ENCODE data around the gene ZSWIM8.

Gene ZSWIM8

DNA sequence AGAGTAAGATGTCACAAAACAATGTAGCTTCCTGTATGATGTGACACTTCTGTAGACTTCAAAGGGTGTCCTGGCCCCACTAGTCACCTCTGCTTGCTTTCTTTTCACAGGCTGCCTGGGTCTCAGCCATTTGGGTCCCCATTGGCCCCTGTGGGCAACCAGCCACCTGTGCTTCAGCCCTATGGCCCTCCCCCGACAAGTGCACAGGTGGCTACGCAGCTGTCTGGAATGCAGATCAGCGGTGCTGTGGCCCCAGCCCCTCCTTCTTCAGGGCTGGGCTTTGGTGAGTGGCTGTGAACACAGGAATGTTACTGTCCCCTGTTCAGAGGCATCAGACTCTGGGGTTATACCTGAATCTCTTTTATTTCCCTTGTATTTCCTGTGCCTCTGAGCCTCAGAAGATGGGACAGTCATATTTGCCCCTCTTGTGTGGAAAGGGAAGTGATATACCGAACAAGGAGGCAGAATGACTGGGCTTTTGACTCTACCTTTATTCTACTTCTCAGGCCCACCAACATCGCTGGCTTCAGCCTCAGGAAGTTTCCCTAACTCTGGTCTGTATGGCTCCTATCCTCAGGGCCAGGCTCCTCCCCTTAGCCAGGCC lies 25.8 kb upstream of the ZSWIM8 start:
- Histone ChIP-seq H3K4me1 (no peaks in the 10 kb centered on the region), H3K9me3 (no peaks in the 10 kb centered on the region), H3K4me3 (no peak overlapping the region), H3K27me3 (no peaks in the 10 kb centered on the region), H3K27ac (no peak overlapping the region), H3K36me3 (peaks cover 62 to 92% (median 67%) of the 10 kb centered on the region in 3 donors)
- no peak for DNase-seq
- TF ChIP-seq, protein P1, sequence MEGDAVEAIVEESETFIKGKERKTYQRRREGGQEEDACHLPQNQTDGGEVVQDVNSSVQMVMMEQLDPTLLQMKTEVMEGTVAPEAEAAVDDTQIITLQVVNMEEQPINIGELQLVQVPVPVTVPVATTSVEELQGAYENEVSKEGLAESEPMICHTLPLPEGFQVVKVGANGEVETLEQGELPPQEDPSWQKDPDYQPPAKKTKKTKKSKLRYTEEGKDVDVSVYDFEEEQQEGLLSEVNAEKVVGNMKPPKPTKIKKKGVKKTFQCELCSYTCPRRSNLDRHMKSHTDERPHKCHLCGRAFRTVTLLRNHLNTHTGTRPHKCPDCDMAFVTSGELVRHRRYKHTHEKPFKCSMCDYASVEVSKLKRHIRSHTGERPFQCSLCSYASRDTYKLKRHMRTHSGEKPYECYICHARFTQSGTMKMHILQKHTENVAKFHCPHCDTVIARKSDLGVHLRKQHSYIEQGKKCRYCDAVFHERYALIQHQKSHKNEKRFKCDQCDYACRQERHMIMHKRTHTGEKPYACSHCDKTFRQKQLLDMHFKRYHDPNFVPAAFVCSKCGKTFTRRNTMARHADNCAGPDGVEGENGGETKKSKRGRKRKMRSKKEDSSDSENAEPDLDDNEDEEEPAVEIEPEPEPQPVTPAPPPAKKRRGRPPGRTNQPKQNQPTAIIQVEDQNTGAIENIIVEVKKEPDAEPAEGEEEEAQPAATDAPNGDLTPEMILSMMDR (IDR thresholded peaks at IDR 0.05) = no peak
- intact Hi-C loops (cut with DNase I; ENCODE audit: low total_unique reads) = no loop called here

DNA sequence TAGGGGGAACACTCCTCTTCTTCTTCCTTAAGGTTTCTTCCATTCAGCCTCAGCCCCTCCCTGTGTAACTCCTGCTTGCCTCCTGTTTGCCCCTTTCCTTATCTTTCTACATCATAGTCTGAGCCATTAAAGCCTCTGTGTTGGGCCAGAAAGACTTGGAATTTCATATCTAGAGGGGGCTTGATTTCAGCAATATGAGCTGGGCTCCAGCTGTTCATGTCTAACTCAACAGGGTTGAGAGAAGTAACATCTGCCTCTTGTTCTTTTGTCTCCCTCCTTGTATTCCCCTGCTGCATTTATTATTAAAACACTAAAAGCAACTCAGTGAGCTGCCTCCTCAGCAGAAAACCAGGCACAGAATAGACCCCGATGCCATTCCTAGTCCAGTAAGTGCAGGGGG lies 23.6 kb upstream of the ZSWIM8 start:
- H3K36me3 ChIP-seq = peaks cover 78 to 93% (median 80%) of the 10 kb centered on the region in 3 donors
- no peaks in the 10 kb centered on the region for H3K27me3 ChIP-seq
- intact Hi-C loops (cut with DNase I; ENCODE audit: low total_unique reads) = no loop called here
- no peaks in the 10 kb centered on the region for H3K4me1 ChIP-seq
- TF ChIP-seq, protein P1 (IDR thresholded peaks at IDR 0.05) = no peak
- DNase-seq = no peak
- no peaks in the 10 kb centered on the region for H3K9me3 ChIP-seq
- no peak overlapping the region for H3K27ac ChIP-seq
- H3K4me3 ChIP-seq = no peak overlapping the region

GRCh38 chr10:73762915-73763314 lies 22.5 kb upstream of the ZSWIM8 start:
- Histone ChIP-seq H3K27me3 (no peaks in the 10 kb centered on the region), H3K4me3 (no peak overlapping the region), H3K4me1 (no peaks in the 10 kb centered on the region), H3K36me3 (peaks cover 89 to 100% (median 91%) of the 10 kb centered on the region in 3 donors), H3K27ac (no peak overlapping the region), H3K9me3 (no peaks in the 10 kb centered on the region)
- TF ChIP-seq, protein P1 (IDR thresholded peaks at IDR 0.05) = no peak
- intact Hi-C loops (cut with DNase I; ENCODE audit: low total_unique reads) = no loop called here
- no peak for DNase-seq

GRCh38 chr10:73763343-73763742 lies 22.1 kb upstream of the ZSWIM8 start:
- Histone ChIP-seq H3K4me1 (no peaks in the 10 kb centered on the region), H3K27ac (no peak overlapping the region), H3K27me3 (no peaks in the 10 kb centered on the region), H3K36me3 (peaks cover 90 to 100% (median 96%) of the 10 kb centered on the region in 3 donors), H3K9me3 (no peaks in the 10 kb centered on the region), H3K4me3 (no peak overlapping the region)
- TF ChIP-seq, protein P1 (IDR thresholded peaks at IDR 0.05) = no peak
- no peak for DNase-seq
- intact Hi-C loops (cut with DNase I; ENCODE audit: low total_unique reads) = no loop called here

- no peak for DNase-seq
- intact Hi-C loops (cut with DNase I; ENCODE audit: low total_unique reads) = no loop called here
- H3K4me3 ChIP-seq = no peak overlapping the region
- no peaks in the 10 kb centered on the region for H3K4me1 ChIP-seq
- no peak overlapping the region for H3K27ac ChIP-seq
- H3K9me3 ChIP-seq = no peaks in the 10 kb centered on the region
- no peaks in the 10 kb centered on the region for H3K27me3 ChIP-seq
- TF ChIP-seq, protein P1 (IDR thresholded peaks at IDR 0.05) = no peak
- H3K36me3 ChIP-seq = peaks cover 94 to 100% (median 98%) of the 10 kb centered on the region in 3 donors
Observed at GRCh38 chr10:73765066-73765465, 20.3 kb upstream of the ZSWIM8 start.

All from tibial artery (tissue), 4 donors.